Stomach (tissue), 9 donors: Measurements from ENCODE around the gene KIRREL1. TPM values are rescaled to one million over a fixed set of nuclear protein-coding genes. Genes with fewer than 3 reads are reported as not detected.

Experiments
- DNase-seq, 2 donors: peaks; one replicate each; pipeline versions ENCODE4 v3.0.0 to v3.0.0-alpha.2; 2013 to 2019
- H3K27ac ChIP-seq, 5 donors: fragments of 200-600 bp in 4 of 5; sonication (generic) in 4 of 5; one replicate each; pipeline ENCODE4 v1.5.1; 2013 to 2019; ENCODE audit warnings: mild to moderate bottlenecking in 1 of 5, moderate library complexity in 1 of 5
- H3K27me3 ChIP-seq, 3 donors: fragments of 200-600 bp; sonication (generic); one replicate each; pipeline ENCODE4 v1.5.1; 2017 to 2019; ENCODE audit warnings: mixed run types in 1 of 3
- H3K36me3 ChIP-seq, 4 donors: fragments of 200-600 bp; sonication (generic); 1 replicate in 3 of 4; 2 replicates in 1 of 4; pipeline ENCODE4 v1.5.1; 2016 to 2019
- H3K4me1 ChIP-seq, 4 donors: fragments of 200-600 bp; sonication (generic); one replicate each; pipeline ENCODE4 v1.5.1; 2016 to 2019
- H3K4me3 ChIP-seq, 4 donors: fragments of 200-600 bp; sonication (generic) in 3 of 4; one replicate each; pipeline ENCODE4 v1.5.1; 2016 to 2019; ENCODE audit warnings: mild to moderate bottlenecking in 1 of 4
- H3K9me3 ChIP-seq, 4 donors: fragments of 200-600 bp; sonication (generic); one replicate each; pipeline ENCODE4 v1.5.1; 2016 to 2019
- CTCF ChIP-seq, 7 experiments: fragments of 450-650 bp in 4 of 7; fragments of 200-600 bp in 3 of 7; sonication (generic) in 3 of 7; IDR thresholded peaks; one replicate each; pipeline ENCODE4 v1.5.1; 2016 to 2019; ENCODE audit warnings: antibody characterized with exemption in 7 of 7, control low read depth in 2 of 7, mild to moderate bottlenecking in 1 of 7
- EP300 ChIP-seq: sonication (generic); formaldehyde crosslinking; IDR thresholded peaks from one replicate; pipeline ENCODE4 v1.6.1; 2017; ENCODE audit warnings: antibody characterized with exemption
- POLR2A ChIP-seq, 4 donors: fragments of 450-650 bp; IDR thresholded peaks; one replicate each; pipeline ENCODE4 v1.6.1; 2016; ENCODE audit warnings: antibody characterized with exemption in 4 of 4, control low read depth in 2 of 4, mild to moderate bottlenecking in 1 of 4, moderate library complexity in 1 of 4
- POLR2AphosphoS5 ChIP-seq, 3 donors: sonication (generic); formaldehyde crosslinking; IDR thresholded peaks; one replicate each; pipeline ENCODE4 v1.6.1; 2016; ENCODE audit warnings: antibody characterized with exemption in 3 of 3
- WGBS, 5 donors: extraction: QIAGEN DNeasy Blood & Tissue Kit in 3 of 5; methylation state at CpG; one replicate each; pipeline versions ENCODE4 v1.1.5 to v1.1.7; 2013 to 2018; 5-methylcytosine and 5-hydroxymethylcytosine counted together
- intact Hi-C: fragments of 100-400 bp; cut with DNase I; formaldehyde crosslinking; loops from one replicate; pipeline ENCODE4 v1.15.1; 2023; ENCODE audit warnings: low total_unique reads
- polyA plus RNA-seq, 3 donors: library from polyadenylated mRNA; stranded (reverse); fragments of 200-250 nt; gene quantifications; one replicate each; pipeline ENCODE4 v1.2.3, GENCODE V29; 2013
- total RNA-seq, 5 donors: library from RNA; depleted of rRNA; stranded (reverse); fragments of >200 nt; gene quantifications; one replicate each; pipeline versions ENCODE4 v1.1.0 to v1.2.3, GENCODE V29; 2014 to 2016
- donor health status: healthy with polysubstance abuse.
- donor health status: Bipolar disorder and iron deficiency.
- donor health status: healthy.

The KIRREL1 gene
- total and polyA plus RNA-seq, 8 donors: 2.8 to 27.9 (median 4.2) TPM

- intact Hi-C loops: no loop called here
- DNase-seq: no peak
- Histone ChIP-seq H3K4me3 (no peak overlapping the region), H3K4me1 (peaks cover 0 to 25% (median 2%) of the 10 kb centered on the region in 4 donors), H3K27ac (no peak overlapping the region), H3K27me3 (no peaks in the 10 kb centered on the region), H3K9me3 (no peaks in the 10 kb centered on the region), H3K36me3 (peaks cover 0 to 47% (median 22%) of the 10 kb centered on the region in 4 donors)
- TF ChIP-seq EP300 (no peak), POLR2AphosphoS5 (IDR thresholded peaks at IDR 0.05) (no peak)
- 90 to 93% (median 92%) methylated on average over 22 of the region's 22 CpGs for WGBS, 5 donors
Measured at GRCh38 chr1:158077411-158078256, 84.2 kb downstream of the KIRREL1 start.

GRCh38 chr1:158078569-158079080, 85.2 kb downstream of the KIRREL1 start:
- DNase-seq: no peak
- intact Hi-C loops: no loop called here
- TF ChIP-seq POLR2AphosphoS5 (IDR thresholded peaks at IDR 0.05): no peak
- no peak for TF ChIP-seq CTCF (IDR thresholded peaks at IDR 0.05)
- no peak for TF ChIP-seq EP300
- TF ChIP-seq POLR2A (IDR thresholded peaks at IDR 0.05): no peak
- 54 to 72% (median 66%) methylated on average over 3 to 4 of the region's 4 CpGs for WGBS, 5 donors
- peaks cover 0 to 25% (median 2%) of the 10 kb centered on the region in 4 donors for H3K4me1 ChIP-seq
- peaks cover 0 to 56% (median 22%) of the 10 kb centered on the region in 4 donors for H3K36me3 ChIP-seq
- no peaks in the 10 kb centered on the region for H3K9me3 ChIP-seq
- H3K4me3 ChIP-seq: no peak overlapping the region
- no peaks in the 10 kb centered on the region for H3K27me3 ChIP-seq
- no peak overlapping the region for H3K27ac ChIP-seq

GRCh38 chr1:158080066-158080465, 86.6 kb downstream of the KIRREL1 start:
- no peak for DNase-seq
- Histone ChIP-seq H3K36me3 (peaks cover 0 to 70% (median 33%) of the 10 kb centered on the region in 4 donors), H3K27ac (no peak overlapping the region), H3K4me1 (peaks cover 0 to 17% (median 1%) of the 10 kb centered on the region in 4 donors), H3K27me3 (no peaks in the 10 kb centered on the region), H3K4me3 (no peak overlapping the region), H3K9me3 (no peaks in the 10 kb centered on the region)
- intact Hi-C loops: no loop called here
- 78 to 87% (median 82%) methylated on average over 3 of the region's 3 CpGs for WGBS, 5 donors
- TF ChIP-seq POLR2A (IDR thresholded peaks at IDR 0.05) (no peak), EP300 (no peak), CTCF (IDR thresholded peaks at IDR 0.05) (no peak), POLR2AphosphoS5 (IDR thresholded peaks at IDR 0.05) (no peak)

- Histone ChIP-seq H3K9me3 (no peaks in the 10 kb centered on the region), H3K4me3 (no peak overlapping the region), H3K4me1 (no peaks in the 10 kb centered on the region), H3K27ac (no peak overlapping the region), H3K36me3 (peaks cover 0 to 88% (median 55%) of the 10 kb centered on the region in 4 donors), H3K27me3 (no peaks in the 10 kb centered on the region)
- no peak for TF ChIP-seq POLR2AphosphoS5 (IDR thresholded peaks at IDR 0.05)
- TF ChIP-seq EP300: no peak
- intact Hi-C loops: no loop called here
- no peak for DNase-seq
- WGBS, 5 donors: 86 to 97% (median 87%) methylated on average over 6 to 8 of the region's 8 CpGs
Measured at GRCh38 chr1:158084336-158084735, 90.9 kb downstream of the KIRREL1 start.

GRCh38 chr1:158084747-158085146, 91.3 kb downstream of the KIRREL1 start:
- H3K27me3 ChIP-seq: no peaks in the 10 kb centered on the region
- intact Hi-C loops: no loop called here
- 84 to 97% (median 92%) methylated on average over 4 of the region's 4 CpGs for WGBS, 5 donors
- H3K4me1 ChIP-seq: no peaks in the 10 kb centered on the region
- H3K36me3 ChIP-seq: peaks cover under 1 to 90% (median 58%) of the 10 kb centered on the region in 4 donors
- H3K4me3 ChIP-seq: no peak overlapping the region
- DNase-seq: no peak
- no peak for TF ChIP-seq EP300
- TF ChIP-seq POLR2A (IDR thresholded peaks at IDR 0.05): no peak
- no peak for TF ChIP-seq CTCF (IDR thresholded peaks at IDR 0.05)
- TF ChIP-seq POLR2AphosphoS5 (IDR thresholded peaks at IDR 0.05): no peak
- no peak overlapping the region for H3K27ac ChIP-seq
- no peaks in the 10 kb centered on the region for H3K9me3 ChIP-seq
